TTC549 (cell line): ENCODE data around the gene SEPTIN6.

Experiments
- FAIRE-seq: peaks from 2 replicates; lab custom pipeline; 2012; peaks lifted over from hg19 to GRCh38; lab: Jason Lieb, UNC

Gene SEPTIN6

GRCh38 chrX:119648421-119648775 is 44.6 kb downstream of the SEPTIN6 start:
- FAIRE-seq, result no peak

GRCh38 chrX:119647552-119648420 is 45.2 kb downstream of the SEPTIN6 start:
- no peak for FAIRE-seq

- FAIRE-seq, result no peak
Measured at GRCh38 chrX:119647089-119647488, 45.9 kb downstream of the SEPTIN6 start.

GRCh38 chrX:119646515-119646914 is 46.5 kb downstream of the SEPTIN6 start:
- FAIRE-seq, result no peak

DNA sequence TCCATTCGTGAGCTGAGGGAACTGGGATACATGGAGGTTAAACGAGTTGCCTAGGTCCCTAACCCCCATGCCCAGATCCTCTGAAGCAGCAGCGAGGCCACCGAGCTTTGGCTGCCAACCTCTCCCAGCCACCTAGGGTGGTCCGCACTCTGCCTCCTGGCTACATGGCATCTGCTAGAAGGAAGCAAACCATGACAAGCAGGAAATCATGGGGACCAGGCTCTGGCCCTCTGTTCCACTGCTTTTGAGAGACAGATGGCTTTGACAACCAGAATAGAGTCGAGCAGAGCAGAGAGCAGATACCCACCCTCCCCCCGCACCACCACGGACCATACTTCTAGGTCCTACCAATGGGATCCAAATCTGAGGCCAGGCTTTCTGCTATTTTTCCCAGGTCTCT is 49.3 kb downstream of the SEPTIN6 start:
- FAIRE-seq, result no peak
